GM18520 (cell line): Measurements from ENCODE around the gene OR4C11.

Experiments used
- ATAC-seq: cut with Tn5 transposase; IDR thresholded peaks from one replicate; pipeline ENCODE4 v1.9.1; 2021; ENCODE audit not compliant: unreplicated experiment

OR4C11 gene, protein sequence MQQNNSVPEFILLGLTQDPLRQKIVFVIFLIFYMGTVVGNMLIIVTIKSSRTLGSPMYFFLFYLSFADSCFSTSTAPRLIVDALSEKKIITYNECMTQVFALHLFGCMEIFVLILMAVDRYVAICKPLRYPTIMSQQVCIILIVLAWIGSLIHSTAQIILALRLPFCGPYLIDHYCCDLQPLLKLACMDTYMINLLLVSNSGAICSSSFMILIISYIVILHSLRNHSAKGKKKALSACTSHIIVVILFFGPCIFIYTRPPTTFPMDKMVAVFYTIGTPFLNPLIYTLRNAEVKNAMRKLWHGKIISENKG

DNA sequence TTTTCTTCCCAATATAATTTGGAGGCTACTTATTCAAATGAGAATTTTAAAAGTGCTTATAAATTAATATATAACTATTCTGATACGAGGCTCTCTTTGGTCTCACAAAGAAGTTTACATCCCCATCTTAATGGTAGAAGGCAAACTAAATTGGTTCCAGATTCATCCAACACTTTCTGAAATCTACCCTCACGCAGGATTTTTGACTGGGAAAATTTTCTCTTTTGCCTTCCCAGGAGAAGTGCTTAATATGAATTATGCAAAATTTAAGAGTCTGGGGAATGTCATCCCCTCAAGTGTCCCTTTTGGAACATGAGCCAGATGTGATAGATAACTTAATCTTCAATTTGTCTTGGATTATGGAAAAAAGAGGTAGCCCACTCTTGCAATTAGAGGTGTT lies at the start of gene OR4C11:
Gene OR4C11 (minus strand): TSS at position 101 of the 400 bp plus-strand sequence. CDS start 3,272 bp downstream, outside the sequence.
- ATAC-seq, result no peak

DNA sequence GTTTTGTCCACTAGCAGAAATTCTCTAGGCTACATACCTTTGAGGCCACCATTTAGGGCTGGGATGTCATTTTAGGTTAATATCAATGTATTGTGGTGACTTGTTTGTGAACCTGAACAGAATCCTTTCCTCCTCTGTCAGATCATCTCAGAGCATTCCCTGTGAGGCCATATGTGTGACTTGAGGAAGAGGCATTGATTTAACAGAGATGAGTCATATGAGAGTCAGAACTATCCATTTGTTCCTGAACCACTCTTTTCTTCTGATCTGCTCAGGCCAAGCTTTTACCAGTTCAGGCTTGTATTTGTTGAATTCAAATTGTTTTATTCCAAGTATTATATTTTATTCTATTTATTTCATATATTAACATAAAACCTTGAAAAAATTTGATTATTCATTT lies 47.7 kb upstream of the OR4C11 start:
- no peak for ATAC-seq

DNA sequence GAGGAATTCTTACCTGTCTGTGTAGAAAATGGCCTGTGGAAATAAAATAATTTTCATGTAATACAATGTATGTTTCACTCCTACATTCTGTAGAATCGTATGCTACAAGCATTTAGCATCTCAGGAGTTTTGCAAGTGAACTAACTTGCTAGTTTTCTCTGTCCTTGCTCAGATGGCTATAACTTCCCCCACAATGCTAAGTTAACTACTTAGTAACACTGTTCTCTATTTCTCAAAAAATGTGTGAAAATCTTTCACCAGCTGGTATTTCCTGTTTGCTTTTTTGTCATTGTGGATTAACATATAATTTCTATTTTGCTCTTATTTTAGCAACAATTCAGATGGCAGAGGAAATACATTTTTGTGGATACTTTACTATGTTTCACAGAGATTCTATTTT lies 45.1 kb upstream of the OR4C11 start:
- peak; percentile 59 for ATAC-seq

DNA sequence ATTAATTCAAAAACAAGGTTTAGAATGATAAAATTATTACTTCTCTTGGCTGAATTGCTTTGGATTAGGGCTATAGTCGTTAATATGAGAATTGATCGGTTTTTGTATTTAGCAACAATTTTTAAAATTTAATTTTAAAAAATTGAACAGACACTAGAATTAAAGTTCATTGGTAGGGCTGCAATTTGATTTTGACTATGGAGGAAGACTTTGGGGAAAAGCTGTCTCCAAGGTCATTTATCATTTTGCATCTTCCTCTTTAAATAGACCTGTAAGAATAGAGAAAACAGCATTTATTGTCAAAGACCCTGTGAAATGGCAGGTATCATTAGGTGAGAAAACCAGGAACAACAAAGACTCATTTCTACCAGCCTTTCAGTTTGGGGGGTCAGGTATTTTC lies 40.6 kb upstream of the OR4C11 start, which contains the start of gene OR4S2:
Gene OR4S2 (plus strand): TSS at position 301 of the 400 bp plus-strand sequence. CDS start 2,577 bp downstream, outside the sequence.
- no peak for ATAC-seq

DNA sequence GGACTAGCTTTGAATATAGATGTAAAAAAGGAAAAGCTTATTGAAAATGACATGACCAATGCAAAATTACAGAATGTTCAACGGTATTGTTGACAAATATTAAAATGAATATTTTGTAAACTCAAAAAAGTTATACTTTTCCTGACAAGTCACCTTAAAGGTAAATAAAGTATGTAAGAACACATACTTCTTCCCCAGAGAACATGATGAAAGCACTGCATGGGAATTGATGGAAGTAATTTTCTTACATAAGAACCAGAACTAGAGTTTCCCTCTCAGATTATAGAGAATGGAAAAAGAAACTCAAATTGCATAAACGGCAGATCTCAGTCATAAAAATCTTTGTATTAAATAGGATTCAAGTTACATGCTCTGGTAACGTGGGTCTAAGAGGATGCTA lies 27.4 kb upstream of the OR4C11 start, which contains the start of gene OR4P4:
Gene OR4P4 (plus strand): TSS at position 301 of the 400 bp plus-strand sequence.
- no peak for ATAC-seq

DNA sequence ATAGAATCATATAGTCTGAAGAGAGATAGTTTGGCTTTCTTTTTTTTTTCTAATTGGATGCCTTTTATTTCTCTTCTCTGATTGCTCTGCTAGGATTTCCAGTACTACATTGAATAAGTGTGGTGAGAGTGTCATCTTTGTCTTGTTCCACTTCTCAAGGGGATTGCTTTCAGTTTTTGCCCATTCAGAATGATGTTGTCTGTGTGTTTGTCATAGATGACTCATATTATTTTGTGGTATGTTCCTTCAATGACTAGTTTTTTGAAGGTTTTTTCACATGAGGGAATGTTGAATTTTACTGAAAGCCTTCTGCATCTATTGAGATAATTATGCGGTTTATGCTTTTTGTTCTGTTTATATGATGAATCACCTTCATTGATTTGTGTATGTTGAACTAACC lies 17.1 kb upstream of the OR4C11 start:
- no peak for ATAC-seq

DNA sequence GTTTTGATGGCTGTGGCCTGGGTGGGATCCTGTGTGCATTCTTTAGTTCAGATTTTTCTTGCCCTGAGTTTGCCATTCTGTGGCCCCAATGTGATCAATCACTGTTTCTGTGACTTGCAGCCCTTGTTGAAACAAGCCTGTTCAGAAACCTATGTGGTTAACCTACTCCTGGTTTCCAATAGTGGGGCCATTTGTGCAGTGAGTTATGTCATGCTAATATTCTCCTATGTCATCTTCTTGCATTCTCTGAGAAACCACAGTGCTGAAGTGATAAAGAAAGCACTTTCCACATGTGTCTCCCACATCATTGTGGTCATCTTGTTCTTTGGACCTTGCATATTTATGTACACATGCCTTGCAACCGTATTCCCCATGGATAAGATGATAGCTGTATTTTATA lies 34.9 kb downstream of the OR4C11 start:
- peak; percentile 96 for ATAC-seq

DNA sequence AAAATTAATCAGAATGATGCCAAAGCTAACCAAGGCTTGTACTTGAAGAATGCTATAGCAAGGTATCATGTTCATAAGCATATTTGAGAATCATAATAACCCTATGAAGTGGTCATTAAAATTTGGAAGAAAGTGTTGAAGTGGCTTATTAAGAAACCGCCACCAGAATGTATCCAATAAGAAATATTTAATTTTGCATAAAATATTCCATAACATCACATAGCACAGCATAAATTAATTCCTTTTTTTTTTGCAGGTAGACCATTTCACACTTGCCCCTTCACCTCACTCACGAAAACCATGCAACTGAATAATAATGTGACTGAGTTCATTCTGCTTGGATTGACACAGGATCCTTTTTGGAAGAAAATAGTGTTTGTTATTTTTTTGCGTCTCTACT lies 35.6 kb downstream of the OR4C11 start, which contains the start of gene OR4C16:
Gene OR4C16 (plus strand): TSS at position 301 of the 400 bp plus-strand sequence. CDS start 0 bp downstream, at position 301.
- ATAC-seq, result no peak

DNA sequence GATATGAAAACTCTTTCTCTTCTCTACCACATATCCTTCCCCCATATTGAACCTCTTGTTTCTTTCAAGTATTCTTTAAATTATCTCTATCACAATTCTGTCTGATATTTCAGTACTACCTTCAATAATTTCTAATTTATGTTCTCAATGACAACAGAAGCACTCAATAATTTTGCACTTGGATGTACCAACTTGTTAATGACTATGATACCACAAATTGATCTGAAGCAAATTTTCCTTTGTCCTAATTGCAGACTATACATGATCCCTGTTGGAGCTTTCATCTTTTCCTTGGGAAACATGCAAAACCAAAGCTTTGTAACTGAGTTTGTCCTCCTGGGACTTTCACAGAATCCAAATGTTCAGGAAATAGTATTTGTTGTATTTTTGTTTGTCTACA lies 53.3 kb downstream of the OR4C11 start, which contains the start of gene OR4C15:
Gene OR4C15 (plus strand): TSS at position 301 of the 400 bp plus-strand sequence. CDS start 0 bp downstream, at position 301.
- no peak for ATAC-seq
